NCI-H446 (cell line): Measurements from ENCODE around the gene PARL.
"Not testable (repeated sequence)": the region's sequence is repeated elsewhere in the genome, so short reads cannot be mapped to it uniquely, and the experiment has no call there.

Experiments used
- DNase-seq, 2 experiments: peaks; one replicate each; lab custom pipeline; 2025; lab: John Stamatoyannopoulos, UW

Gene PARL

DNA sequence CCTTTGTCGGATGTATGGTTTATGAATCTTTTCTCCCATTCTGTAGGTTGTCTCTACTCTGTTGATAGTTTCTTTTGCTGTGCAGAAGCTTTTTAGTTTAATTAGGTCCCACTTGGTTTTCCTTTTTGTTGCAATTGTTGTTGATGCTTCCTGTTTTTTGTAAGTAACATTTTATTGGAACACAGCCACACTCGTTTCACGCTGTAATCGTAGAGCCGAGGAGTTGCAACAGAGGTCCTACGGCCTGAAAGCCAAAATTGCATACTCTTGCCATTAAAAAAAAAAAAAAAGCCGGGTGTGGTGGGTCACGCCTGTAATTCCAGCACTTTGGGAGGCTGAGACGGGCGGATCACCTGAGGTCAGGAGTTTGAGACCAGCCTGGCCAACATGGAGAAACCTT lies 100.2 kb downstream of the PARL start:
- not testable (repeated sequence) for DNase-seq

DNA sequence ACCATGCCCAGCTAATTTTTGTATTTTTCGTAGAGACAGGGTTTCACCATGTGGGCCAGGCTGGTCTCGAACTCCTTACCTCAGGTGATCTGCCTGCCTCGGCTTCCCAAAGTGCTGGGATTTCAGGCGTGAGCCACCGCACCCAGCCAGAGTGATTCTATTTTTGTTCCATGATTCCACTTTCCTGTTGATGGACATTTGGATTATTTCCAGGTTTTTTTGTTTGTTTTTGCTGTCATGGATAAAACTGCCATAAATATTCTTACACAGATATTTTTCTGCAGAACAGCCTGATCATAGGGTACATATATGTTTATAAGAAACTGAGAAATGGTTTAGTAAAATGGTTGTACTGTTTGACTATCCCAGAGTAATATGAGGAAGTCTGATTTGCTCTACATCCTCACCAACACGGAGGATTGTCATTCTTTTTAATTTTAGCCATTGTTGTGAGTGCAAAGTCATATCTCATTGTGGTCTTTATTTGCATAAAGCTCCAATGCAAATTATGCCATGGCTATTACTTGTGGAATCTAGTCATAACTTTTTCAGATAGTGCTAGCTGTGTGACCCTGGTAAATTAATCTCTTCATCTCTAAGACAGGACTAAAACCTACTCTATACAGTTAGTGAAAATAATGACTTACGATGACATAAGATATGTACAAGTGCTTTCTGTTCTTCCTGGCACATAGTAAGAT lies 102.0 kb downstream of the PARL start:
- DNase-seq: no peak

DNA sequence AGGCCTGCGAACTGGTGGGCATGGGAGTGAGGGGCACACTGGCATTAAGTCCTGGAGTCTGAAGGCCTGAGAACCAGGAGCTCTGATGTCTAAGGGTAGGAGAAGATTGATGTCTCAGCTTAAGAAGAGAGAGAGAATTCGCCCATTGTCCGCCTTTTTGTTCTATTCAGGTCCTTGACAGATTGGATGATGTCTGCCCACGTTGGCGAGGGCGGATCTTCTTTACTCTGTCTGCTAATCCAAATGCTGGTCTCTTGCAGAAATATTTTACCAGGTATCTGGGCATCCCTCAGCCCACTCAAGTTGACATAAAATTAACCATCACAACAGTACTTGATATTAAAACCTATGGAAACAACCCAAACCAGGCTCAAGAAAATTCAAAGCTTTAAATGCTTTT lies 103.4 kb downstream of the PARL start:
- DNase-seq: no peak

DNA sequence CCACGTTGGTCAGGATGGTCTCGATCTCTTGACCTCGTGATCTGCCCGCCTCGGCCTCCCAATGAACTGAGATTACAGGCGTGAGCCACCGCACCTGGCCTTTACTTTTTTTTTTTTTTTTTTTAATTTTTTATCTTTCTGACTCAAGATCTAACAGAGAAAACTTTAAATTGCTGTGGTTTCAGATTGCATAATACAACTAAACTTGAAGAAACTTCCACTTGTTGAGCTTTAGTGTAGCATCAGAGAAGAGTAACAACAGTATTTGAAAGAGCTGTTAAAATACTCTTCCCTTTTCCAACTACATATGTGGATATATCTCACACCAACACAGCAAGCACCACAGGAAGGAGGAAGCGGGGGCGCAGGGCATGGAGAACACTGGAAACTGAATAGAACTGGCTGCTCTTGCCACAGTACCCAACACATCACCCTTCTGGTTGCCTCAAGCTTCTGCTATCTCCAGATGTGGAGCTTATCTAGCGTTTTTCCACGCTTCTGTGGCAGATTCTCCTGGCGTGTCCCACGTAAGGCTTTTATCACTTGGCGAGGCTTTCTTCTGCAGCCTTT lies 104.7 kb downstream of the PARL start:
- DNase-seq: no peak
